NCI-H1105 treated with DMSO at 0.1 percent for 48 hours (cell line): ENCODE results near the gene ENG.
"Not testable (repeated sequence)": the region's sequence is repeated elsewhere in the genome, so short reads cannot be mapped to it uniquely, and the experiment has no call there.

Experiments
- DNase-seq: peaks from one replicate; lab custom pipeline; 2025; lab: John Stamatoyannopoulos, UW

The ENG gene

DNA sequence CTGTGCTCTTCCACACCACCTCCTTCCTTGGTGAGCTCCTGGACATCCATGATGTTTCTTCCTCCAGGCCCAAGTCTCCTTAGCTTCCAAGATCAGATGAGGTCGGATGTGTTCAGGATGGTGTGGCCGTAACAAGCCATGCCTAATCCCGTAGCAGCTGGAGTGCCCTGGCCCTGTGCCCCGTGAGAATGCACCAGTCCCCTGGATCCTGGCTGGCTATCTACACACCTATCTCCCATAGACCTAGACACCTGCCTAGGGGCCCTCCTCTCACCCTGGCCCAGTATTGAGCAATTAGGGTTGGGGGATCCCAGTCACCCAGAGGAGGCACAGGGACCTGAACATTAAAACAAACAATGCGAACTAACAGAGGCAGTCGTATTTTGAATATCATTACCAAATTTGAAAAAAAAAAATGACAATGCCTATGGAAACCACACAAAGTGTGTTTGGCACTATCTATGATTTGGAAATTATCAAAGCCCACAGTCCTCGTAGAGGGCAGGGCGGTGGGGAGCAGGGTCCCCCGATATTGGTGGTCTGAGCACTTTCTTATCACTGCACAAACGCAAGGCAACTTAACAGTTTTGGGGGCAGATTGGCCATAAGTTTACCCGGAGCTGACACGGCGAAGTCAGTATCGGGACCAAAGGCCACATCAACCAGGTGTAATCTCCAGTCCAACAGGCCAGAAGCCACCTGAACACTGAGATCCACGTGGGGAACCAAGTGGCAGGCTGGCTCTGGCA, 13.2 kb downstream of the ENG start:
- no peak for DNase-seq

DNA sequence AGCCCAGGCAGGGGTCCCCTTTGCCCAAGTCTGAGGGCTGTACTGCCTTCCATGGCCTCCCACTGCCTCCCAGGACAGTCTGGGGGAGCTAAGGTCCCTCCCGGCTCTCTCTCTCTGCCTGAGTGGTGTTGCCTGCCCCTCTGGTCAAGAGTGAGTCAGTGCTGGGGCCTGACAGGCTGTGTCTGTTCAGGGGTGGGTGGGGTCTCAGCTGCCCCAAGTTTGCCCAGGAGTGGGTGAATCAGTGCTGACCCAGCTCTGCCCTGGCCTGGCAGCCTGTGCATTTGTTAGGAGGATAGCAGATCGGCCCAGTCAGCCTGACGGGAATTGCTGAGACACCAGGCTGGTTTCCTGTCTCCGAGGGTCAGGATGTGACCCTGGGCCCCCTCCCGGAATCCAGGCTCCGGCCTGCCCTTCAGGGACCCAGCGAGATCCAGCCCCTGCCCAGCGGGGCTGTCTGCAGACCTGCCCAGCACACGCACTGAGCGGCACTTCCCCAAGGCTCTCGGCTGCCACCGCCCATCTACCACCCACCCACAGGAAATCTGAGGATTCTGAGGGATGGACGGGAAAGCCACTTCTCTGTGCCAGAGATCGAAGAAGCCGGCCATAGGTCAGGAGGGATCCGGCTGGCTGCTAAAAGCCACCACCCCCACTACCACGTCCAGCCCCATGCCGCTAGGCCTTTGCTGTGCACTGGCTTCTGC, 15.9 kb downstream of the ENG start:
- DNase-seq = no peak

GRCh38 chr9:127837346-127837745, 17.1 kb downstream of the ENG start:
- DNase-seq = peak; percentile 19

DNA sequence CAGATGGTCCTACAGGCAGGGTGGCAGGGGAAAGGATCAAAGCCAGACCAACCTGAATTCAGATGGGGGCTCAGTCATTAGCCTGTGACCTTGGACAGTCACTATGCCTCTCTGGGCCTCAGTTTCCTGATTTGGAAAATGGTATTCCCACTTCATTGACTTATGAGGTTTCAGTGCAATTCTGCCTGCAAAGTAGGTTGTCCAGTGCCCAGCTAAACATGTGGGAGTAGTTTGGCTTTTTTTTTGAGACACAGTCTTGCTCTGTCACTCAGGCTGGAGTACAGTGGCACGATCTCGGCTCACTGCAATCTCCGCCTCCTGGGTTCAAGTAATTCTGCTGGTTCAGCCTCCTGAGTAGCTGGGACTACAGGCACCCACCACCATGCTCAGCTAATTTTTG, 17.9 kb downstream of the ENG start:
- DNase-seq = not testable (repeated sequence)

DNA sequence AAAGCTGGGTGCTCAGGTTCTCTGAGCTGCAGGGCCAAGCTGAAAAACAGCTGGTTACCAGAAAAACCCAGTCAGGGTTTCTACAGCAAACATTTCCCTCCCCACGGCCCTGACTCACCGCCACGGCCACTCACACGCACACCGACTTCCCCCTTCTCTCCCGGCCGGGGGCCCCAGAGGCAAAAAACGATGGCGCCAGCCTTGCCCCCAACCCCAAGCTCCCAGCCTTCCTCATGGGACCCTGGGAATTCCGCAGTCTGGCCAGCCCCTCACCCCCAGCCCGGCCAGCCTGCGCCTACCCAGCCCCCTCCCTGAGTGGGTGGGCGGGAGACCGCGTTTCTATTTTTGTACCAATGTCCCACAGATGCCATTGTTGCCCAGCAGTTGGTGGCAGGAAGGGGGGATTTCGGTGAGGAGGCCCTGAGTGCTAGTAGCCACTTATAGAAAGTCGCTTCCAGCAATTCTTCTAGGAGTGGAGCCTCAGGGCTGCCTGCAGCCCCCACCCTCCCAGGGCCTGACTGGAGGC, 18.4 kb downstream of the ENG start:
- no peak for DNase-seq

DNA sequence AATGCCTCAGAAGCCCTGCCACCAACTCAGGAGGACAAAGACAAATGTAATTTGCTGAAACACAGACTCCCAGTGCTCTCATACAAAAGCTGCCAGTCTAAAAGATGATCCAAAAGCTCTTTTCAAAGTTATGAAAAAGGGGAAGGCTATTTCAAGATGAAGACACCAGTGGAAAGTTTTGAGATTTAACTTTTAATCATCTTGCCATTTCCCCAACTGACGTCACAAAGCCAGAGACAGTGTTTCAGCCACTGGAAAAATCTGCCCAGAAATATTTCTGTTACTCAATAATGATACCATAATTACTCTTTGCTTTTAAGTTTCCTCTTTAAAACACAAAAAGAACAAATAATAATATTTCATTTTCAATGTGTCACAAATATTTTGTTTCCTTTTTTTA, 20.9 kb downstream of the ENG start:
- no peak for DNase-seq

DNA sequence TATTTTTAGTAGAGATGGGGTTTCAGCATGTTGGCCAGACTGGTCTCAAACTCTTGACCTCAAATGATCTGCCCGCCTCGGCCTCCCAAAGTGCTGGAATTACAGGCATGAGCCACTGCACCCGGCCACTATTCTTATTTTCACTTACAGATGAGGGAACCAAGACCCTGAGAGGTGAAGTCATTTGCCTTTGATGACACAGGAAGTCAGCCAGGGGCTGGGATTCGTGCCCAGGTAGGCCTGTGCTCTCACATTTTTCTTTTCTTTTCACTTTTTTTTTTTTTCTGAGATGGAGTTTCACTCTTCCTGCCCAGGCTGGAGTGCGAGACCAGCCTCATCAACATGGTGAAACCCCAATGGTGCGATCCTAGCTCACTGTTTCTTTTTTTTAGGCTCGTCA, 22.2 kb downstream of the ENG start:
- DNase-seq = no peak

DNA sequence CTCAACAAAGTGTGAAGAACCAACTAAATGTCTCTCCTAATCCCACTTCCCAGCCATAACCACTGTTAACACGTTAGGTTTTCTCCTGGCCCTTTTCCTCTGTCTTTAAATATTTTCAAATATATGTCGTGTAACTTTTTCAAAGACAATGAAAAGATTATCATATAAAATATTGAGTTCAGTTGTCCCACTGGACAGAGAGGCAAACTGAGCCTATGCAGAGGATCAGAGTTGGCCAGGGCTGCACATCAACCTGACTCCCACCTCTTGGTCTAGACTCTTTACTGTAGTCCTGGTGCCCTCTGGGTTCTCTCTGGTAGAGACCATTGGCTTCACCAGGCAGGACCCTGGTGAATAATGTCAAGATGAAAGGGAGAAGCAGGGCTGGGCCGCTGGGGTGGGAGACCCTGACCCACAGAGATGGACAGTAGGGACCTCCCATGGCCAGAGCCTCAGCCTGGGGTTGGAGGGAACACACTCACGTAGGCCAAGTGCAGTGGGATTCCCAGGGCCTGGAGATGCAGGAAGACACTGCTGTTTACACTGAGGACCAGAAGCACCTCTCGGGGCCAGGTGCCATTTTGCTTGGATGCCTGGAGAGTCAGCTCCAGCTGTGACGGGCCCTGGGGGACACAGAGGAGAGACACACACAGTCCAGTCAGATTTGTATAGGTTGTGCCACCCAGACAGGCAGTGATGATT, 25.1 kb downstream of the ENG start:
- no peak for DNase-seq

GRCh38 chr9:127828262-127829031, 26.0 kb downstream of the ENG start:
- no peak for DNase-seq

- no peak for DNase-seq
Observed at GRCh38 chr9:127826253-127826913, 28.1 kb downstream of the ENG start.

- DNase-seq = no peak
Observed at GRCh38 chr9:127825319-127826051, 29.0 kb downstream of the ENG start.

- no peak for DNase-seq
Observed at GRCh38 chr9:127822108-127822507, 32.4 kb downstream of the ENG start.

DNA sequence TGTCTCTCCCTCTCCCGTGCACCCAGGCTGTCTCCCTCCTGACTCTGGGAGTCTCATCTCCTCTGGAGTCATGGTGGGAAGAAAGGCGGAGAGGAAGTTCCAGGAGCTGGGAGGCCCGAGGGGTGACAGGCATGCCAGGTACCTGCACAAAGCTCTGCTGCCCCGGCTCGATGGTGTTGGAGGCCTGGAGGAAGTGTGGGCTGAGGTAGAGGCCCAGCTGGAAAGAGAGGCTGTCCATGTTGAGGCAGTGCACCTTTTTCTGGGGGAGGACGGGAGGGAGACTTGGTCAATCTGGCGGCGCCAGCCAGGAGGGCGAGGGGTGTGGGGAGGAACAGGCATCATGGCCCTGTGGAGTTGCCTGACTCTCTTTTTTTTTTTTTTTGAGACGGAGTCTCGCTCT, 35.9 kb downstream of the ENG start:
- DNase-seq = no peak

DNA sequence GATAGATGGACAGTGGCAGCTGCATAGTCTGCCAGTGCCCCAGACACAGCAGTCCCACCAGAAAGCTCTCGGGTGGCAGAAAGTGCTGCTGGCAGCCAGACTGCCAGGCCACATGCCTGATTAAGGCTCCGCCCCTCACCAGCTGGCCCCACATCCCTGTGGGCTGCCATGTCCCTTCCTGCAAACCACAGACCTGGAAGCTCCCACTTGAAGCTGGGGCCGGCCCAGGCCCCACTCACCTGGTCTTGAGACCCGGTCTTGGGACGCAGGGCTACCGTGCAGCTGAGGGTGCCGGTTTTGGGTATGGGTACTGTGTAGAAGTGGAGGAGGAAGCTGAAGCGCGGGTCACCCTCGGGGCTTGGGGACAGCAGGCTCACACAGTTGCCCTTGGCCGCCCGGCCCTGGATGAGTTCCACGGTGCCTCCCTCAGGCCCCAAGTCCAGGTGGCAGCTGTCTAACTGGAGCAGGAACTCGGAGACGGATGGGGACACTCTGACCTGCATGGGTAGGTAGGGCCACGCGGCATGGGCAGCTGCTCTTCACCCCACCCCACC, 36.5 kb downstream of the ENG start:
- DNase-seq = no peak

- no peak for DNase-seq
Observed at GRCh38 chr9:127816728-127817127, 37.7 kb downstream of the ENG start.

- no peak for DNase-seq
Observed at GRCh38 chr9:127816362-127816725, 38.1 kb downstream of the ENG start.

- DNase-seq = no peak
Observed at GRCh38 chr9:127815512-127816361, 38.7 kb downstream of the ENG start.

GRCh38 chr9:127814619-127815511, 39.6 kb downstream of the ENG start:
- DNase-seq = no peak
